ENCODE results near the gene SYT7. TPM values are rescaled to one million over a fixed set of nuclear protein-coding genes. Genes with fewer than 3 reads are reported as not detected.
A peak's percentile ranks its signal among the peaks of the same experiment; 100 is the strongest.

The SYT7 gene
- total and polyA plus RNA-seq, 8 donors, result 4.3 to 59.4 (median 12.5) TPM

DNA sequence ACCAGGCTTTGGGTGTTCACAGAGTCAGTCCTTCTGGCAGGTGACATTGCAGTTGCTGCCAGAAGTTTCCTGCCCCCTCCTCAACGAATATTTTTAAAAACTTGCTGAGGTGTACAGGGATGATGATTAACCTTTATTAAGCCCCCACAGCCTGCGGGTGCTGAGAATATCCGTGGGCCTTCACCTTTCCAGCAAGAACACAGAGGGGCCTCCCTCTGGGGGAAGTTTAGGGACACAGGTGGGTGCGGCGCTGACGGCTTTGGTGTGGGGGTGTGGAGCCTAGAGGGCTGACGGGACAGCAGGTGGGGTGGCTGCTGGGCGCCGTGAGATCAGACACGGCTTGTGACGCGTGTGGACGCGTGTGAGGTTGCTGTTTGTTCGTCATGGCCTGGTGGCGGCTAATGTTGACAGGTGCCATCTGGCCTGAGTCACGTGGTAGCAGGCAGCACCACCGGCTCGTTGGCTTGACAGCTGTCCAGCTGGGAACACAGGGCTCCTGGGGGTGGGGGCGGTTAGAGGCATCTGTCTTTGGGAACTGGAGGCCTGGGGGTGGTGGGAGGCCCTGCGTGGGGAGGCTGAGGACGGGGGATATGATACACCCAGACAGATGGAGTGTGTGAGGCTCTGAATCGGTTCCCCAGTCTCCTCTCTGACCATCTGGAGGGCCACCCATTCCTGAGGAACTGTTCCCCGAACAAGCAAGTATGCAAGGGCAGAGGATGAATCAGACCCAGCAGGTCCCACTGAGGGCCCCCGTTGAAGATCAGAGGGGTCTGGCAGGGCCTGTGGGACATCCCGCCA, 84.9 kb downstream of the SYT7 start:
- ATAC-seq, result peak in 2 of 4 donors; percentile 73 to 79
- peak in 1 of 6 donors; percentile 50 for DNase-seq
- intact Hi-C loops (cut with DNase I), result no loop called here
- Histone ChIP-seq H3K27ac (peak overlapping the region in 1 of 4 donors; percentile 22), H3K27me3 (no peaks in the 10 kb centered on the region), H3K9me3 (no peaks in the 10 kb centered on the region), H3K4me3 (no peak overlapping the region), H3K4me1 (no peaks in the 10 kb centered on the region), H3K36me3 (no peaks in the 10 kb centered on the region)
- no peak for FAIRE-seq
- TF ChIP-seq, protein P1, sequence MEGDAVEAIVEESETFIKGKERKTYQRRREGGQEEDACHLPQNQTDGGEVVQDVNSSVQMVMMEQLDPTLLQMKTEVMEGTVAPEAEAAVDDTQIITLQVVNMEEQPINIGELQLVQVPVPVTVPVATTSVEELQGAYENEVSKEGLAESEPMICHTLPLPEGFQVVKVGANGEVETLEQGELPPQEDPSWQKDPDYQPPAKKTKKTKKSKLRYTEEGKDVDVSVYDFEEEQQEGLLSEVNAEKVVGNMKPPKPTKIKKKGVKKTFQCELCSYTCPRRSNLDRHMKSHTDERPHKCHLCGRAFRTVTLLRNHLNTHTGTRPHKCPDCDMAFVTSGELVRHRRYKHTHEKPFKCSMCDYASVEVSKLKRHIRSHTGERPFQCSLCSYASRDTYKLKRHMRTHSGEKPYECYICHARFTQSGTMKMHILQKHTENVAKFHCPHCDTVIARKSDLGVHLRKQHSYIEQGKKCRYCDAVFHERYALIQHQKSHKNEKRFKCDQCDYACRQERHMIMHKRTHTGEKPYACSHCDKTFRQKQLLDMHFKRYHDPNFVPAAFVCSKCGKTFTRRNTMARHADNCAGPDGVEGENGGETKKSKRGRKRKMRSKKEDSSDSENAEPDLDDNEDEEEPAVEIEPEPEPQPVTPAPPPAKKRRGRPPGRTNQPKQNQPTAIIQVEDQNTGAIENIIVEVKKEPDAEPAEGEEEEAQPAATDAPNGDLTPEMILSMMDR (IDR thresholded peaks at IDR 0.05), result no peak
- WGBS, 2 donors, result 48 to 49% methylated on average over 26 of the region's 26 CpGs

DNA sequence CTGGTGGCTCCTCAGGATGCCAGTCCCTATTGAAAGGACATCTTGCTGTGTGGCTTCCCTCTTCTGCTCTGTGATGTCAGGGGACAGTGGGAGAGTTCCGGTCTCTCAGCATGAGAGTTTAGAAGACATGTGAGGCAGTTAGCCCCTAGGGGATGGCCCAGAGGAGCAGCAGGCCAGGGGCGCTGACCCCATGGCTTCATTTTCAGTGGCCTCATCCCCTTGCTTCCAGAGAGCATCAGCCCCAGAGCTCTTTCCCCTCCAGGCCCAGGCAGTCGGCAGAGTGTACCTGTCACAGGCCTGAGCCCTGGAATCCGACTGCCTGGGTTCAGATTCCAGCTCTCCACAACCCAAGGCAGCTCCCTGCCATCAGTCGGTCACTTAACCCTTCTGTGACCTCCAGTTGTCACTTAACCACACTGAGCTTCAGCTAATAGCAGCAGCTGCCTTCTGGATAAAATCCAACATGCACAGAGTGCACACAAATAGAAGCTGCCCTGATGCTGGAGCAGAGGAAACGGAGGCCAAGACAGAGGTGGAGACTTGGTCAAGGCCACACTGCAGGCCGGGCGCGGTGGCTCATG, 86.4 kb downstream of the SYT7 start:
- Histone ChIP-seq H3K36me3 (no peaks in the 10 kb centered on the region), H3K4me3 (no peak overlapping the region), H3K9me3 (no peaks in the 10 kb centered on the region), H3K4me1 (no peaks in the 10 kb centered on the region), H3K27ac (no peak overlapping the region), H3K27me3 (no peaks in the 10 kb centered on the region)
- DNase-seq (peak in 1 of 6 donors; percentile 20), FAIRE-seq (no peak), ATAC-seq (peak in 1 of 4 donors; percentile 25)
- 45 to 50% methylated on average over 9 of the region's 9 CpGs for WGBS, 2 donors
- intact Hi-C loops (cut with DNase I), result no loop called here
- TF ChIP-seq, protein P1 (IDR thresholded peaks at IDR 0.05), result no peak

DNA sequence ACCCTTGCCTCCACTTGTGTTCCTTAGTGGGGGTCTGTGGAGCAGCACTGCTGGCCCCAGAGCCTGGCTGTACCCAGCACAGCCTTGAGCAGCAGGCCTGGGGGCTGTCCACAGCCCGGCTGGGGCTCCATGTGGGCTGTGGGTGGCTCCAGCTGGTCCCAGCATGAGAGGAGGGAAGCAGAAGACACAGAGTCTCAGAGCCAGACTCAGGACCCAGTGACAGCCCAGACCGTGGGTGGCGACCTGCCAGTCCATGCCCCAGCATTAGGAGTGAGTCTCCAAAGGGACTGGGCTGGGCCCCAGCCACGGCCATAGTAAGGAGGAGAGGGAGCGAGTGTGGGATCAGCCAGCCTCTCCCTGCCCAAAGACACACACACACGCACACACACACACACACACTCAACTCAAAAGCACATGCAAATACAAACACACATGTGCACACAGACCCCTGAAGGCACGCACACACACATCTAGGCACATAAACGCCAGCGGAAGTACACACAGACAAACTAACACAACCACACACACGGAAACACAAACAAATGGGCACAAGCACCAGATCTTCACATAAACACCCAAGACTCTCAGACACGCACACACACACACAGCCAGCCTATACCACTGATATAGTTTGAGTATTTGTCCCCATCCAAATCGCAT, 89.0 kb downstream of the SYT7 start:
- no peaks in the 10 kb centered on the region for H3K4me1 ChIP-seq
- no peak for ATAC-seq
- 83 to 92% methylated on average over 10 to 12 of the region's 12 CpGs for WGBS, 2 donors
- no peaks in the 10 kb centered on the region for H3K36me3 ChIP-seq
- H3K4me3 ChIP-seq, result no peak overlapping the region
- no peak overlapping the region for H3K27ac ChIP-seq
- FAIRE-seq, result no peak
- peak in 1 of 6 donors; percentile 50 for DNase-seq
- TF ChIP-seq, protein P1 (IDR thresholded peaks at IDR 0.05), result no peak
- no peaks in the 10 kb centered on the region for H3K27me3 ChIP-seq
- intact Hi-C loops (cut with DNase I), result no loop called here
- H3K9me3 ChIP-seq, result no peaks in the 10 kb centered on the region

DNA sequence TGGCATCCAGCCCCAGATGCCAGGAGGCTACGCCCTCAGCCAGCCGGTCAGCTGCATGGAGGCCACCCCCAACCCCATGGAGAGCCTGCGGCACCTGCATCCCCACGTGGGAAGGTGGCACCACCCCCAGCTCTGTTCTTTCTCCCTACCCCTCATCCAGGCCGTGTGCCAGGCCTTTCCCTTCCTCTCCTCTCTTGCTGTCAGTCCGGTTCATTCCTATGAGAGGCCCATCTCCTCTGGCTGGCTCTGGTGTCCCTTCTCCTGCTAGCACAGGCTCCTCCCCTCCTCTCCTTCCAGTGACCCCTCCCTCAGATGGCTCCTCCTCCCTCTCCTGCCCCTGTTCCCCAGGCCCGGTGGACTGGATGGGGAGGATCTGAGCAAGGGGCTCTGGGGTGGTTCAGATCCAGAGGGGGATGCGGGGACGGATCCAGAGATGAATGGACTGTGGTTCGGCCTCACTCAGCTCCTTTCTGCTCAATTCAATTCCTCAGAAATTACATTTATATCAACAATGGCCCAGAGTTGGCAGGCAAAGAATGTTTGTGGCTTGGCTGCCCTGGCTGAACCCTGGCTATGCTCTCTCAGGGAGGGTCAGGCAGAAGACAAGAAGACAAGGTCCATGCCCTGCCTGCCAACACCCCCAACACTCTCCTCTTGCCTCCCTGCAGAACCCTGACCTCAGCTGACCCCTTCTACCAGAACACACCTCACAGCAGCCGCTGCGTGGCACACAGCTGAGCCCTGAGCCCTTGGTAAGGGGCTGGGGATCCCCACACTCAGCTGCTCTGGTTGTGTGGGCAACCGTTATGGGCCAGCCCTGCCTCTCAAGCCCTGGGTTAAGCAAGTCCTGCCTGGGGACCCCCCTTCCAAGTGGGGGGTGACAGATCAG, 90.8 kb downstream of the SYT7 start:
- Histone ChIP-seq H3K4me3 (no peak overlapping the region), H3K36me3 (no peaks in the 10 kb centered on the region), H3K4me1 (no peaks in the 10 kb centered on the region), H3K9me3 (no peaks in the 10 kb centered on the region), H3K27me3 (no peaks in the 10 kb centered on the region), H3K27ac (no peak overlapping the region)
- ATAC-seq (peak in 2 of 4 donors; percentile 4 to 7), DNase-seq (peak in 1 of 6 donors; percentile 55), FAIRE-seq (no peak)
- TF ChIP-seq, protein P1 (IDR thresholded peaks at IDR 0.05), result no peak
- intact Hi-C loops (cut with DNase I), result no loop called here
- 72 to 74% methylated on average over 13 of the region's 13 CpGs for WGBS, 2 donors
